ENCODE measurements around the gene ALX1.

DNA sequence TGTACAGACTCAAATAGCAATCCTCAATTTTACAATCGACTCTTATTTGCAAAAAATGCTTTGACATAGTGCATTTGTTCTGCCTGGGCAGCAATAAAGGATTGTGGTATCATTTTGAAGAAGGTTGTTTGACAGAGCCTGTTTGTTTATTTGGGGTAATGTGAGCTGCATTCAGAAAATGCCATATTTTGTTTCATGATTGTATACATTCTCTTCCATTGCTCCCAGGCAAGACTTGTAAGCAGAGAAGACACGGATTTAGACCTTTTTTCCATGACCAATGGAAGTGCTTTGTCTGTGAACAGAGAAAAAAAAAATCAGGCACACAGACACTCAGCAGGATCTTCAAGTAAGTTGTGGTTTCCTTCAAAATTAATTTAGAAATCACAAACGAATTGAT lies 35.5 kb upstream of the ALX1 start:
- TF ChIP-seq CTCF (IDR thresholded peaks at IDR 0.05), result no peak
- no peak for TF ChIP-seq POLR2A (IDR thresholded peaks at IDR 0.05)
